Karpas-422 (cell line): ENCODE data around the gene CCDC180. TPM values are rescaled to one million over a fixed set of nuclear protein-coding genes. Genes with fewer than 3 reads are reported as not detected.
A peak's percentile ranks its signal among the peaks of the same experiment; 100 is the strongest.
"Not testable (repeated sequence)": the region's sequence is repeated elsewhere in the genome, so short reads cannot be mapped to it uniquely, and the experiment has no call there.

Experiments used
- DNase-seq: peaks from one replicate; pipeline ENCODE4 v3.0.0-alpha.2; 2015
- H2AFZ ChIP-seq: fragments of 200-600 bp; sonication (generic); 2 replicates; pipeline ENCODE4 v1.6.1; 2014; ENCODE audit warnings: antibody characterized with exemption, low read length, mixed read lengths
- H3K27ac ChIP-seq: fragments of 200-600 bp; sonication (generic); 2 replicates; pipeline ENCODE4 v1.5.1; 2014; ENCODE audit warnings: mild to moderate bottlenecking, low read length, moderate library complexity
- H3K27me3 ChIP-seq: fragments of 200-600 bp; sonication (generic); 2 replicates; pipeline ENCODE4 v1.6.1; 2014; ENCODE audit warnings: low read length, mixed read lengths
- H3K36me3 ChIP-seq: fragments of 200-600 bp; sonication (generic); 2 replicates; pipeline ENCODE4 v1.6.1; 2014; ENCODE audit warnings: low read length, mixed read lengths; ENCODE audit not compliant: insufficient read depth
- H3K4me1 ChIP-seq: fragments of 200-600 bp; sonication (generic); 2 replicates; pipeline ENCODE4 v1.6.1; 2014; ENCODE audit warnings: mild to moderate bottlenecking, low read length, mixed read lengths
- H3K4me2 ChIP-seq: fragments of 200-600 bp; sonication (generic); 2 replicates; pipeline ENCODE4 v1.6.1; 2014; ENCODE audit warnings: low read length, low read depth, mild to moderate bottlenecking; ENCODE audit not compliant: poor library complexity, severe bottlenecking
- H3K4me3 ChIP-seq: fragments of 200-600 bp; sonication (generic); 2 replicates; pipeline ENCODE4 v1.5.1; 2014; ENCODE audit warnings: mild to moderate bottlenecking, antibody characterized with exemption, low read length, mixed read lengths
- H3K79me2 ChIP-seq: fragments of 200-600 bp; sonication (generic); 2 replicates; pipeline ENCODE4 v1.6.1; 2014; ENCODE audit warnings: mild to moderate bottlenecking, low read length, mixed read lengths
- H3K9ac ChIP-seq: fragments of 200-600 bp; sonication (generic); 2 replicates; pipeline ENCODE4 v1.6.0; 2014; ENCODE audit warnings: low read length
- H3K9me2 ChIP-seq: fragments of 200-600 bp; sonication (generic), shearing (Covaris generic); replicated peaks from 2 replicates; pipeline ENCODE4 v1.6.0; 2014; ENCODE audit warnings: mild to moderate bottlenecking, low read length, moderate library complexity; ENCODE audit not compliant: insufficient read depth
- H3K9me3 ChIP-seq: fragments of 300-700, 200-600 bp; sonication (generic); 2 replicates; pipeline ENCODE4 v1.6.1; 2014; ENCODE audit warnings: low read length, mixed read lengths
- H4K20me1 ChIP-seq: fragments of 200-600 bp; sonication (generic); 2 replicates; pipeline ENCODE4 v1.6.1; 2014; ENCODE audit warnings: mild to moderate bottlenecking, antibody characterized with exemption, low read length, low read depth; ENCODE audit not compliant: insufficient read depth
- total RNA-seq: library from RNA; depleted of rRNA; stranded (reverse); fragments of >200 nt; shearing (Covaris generic); gene quantifications from 2 replicates; pipeline ENCODE4 v1.2.3, GENCODE V29; 2014; ENCODE audit warnings: low replicate concordance; rRNA removed

Gene CCDC180
- total RNA-seq, result 5.4 and 8.6 TPM in 2 replicates

DNA sequence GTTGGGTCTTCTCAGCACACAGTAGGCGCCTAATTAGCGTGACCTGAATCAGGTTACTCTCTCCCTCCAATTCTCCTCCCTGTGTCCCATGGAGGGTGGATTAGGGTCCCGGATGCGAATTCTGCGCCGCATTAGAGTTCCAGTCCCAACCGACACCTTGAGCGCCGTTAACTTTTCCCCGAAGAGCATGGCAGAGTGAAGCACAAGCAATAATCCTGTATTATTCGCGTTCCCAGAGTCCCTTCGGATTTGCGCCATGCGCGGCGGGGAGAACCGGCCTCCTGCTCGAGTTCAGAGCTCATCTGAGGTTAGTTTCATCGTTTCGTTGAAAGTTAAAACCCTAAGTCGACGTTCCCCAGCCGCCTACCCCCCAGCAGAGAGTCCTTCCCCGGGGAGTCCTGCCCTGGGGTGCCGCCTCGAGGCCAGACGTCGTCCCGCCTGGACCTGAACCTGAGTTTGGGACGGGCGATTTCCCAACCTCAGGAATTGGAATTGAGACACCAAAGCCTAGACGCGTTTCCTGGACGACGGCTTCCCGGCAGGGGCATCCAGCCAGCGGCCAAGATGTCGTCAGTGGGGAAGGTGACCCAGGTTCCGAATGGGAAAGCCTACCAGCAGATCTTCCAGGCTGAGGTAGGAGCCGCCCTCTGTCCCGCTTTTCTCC is at the start of gene CCDC180:
TSS of gene CCDC180 (plus strand) at position 160 of the 664 bp plus-strand sequence. CDS start at position 565, 405 bp downstream.
- Histone ChIP-seq H3K79me2 (no peaks in the 10 kb centered on the region), H4K20me1 (no peaks in the 10 kb centered on the region), H2AFZ (no peak within 1 kb of the TSS), H3K36me3 (no peaks in the 10 kb centered on the region), H3K27me3 (no peaks in the 10 kb centered on the region), H3K9me2 (no peaks in the 10 kb centered on the region), H3K9ac (no peak within 1 kb of the TSS), H3K4me2 (no peak within 1 kb of the TSS), H3K9me3 (no peaks in the 10 kb centered on the region), H3K4me1 (peaks cover 5% of the 10 kb centered on the region), H3K4me3 (no peak within 1 kb of the TSS), H3K27ac (no peak within 1 kb of the TSS)
- no peak for DNase-seq

DNA sequence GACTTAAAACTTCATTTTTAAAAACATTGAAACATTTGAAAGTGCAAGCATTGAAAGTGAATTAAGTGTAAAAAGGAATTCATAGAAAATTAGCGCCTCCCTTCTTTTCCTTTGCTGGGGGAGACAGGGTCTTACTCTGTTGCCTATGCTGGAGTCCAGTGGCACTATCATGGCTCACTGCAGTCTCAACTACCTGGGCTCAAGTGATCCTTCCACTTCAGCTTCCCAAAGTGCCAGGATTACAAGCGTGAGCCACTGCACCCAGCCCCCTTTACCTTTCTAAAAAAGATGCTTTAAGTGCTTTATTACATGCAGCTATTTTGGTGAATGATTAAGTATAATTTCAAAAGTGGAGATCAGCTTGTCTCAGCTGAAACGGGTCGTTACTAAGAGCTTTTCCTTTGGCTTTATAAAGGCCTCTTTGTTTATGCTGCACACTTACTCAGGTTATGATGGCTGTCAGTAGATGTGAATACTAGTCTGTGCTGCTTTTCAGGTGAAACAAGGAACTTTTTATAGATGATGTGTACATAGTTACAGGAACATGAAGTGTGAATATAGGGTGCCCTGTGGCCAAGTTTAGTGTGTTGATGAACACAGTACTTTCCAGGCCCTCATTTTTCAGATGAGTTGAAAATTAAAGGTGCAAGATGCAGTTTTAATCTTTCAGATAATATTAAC is 47.5 kb upstream of the CCDC180 start:
- H3K9ac ChIP-seq, H3K9me3 ChIP-seq, H3K4me1 ChIP-seq, H3K27me3 ChIP-seq, H4K20me1 ChIP-seq, H3K4me3 ChIP-seq, H3K9me2 ChIP-seq, H3K36me3 ChIP-seq, H3K79me2 ChIP-seq, H3K4me2 ChIP-seq, H3K27ac ChIP-seq, H2AFZ ChIP-seq: not testable (repeated sequence)
- DNase-seq, result peak; percentile 19

DNA sequence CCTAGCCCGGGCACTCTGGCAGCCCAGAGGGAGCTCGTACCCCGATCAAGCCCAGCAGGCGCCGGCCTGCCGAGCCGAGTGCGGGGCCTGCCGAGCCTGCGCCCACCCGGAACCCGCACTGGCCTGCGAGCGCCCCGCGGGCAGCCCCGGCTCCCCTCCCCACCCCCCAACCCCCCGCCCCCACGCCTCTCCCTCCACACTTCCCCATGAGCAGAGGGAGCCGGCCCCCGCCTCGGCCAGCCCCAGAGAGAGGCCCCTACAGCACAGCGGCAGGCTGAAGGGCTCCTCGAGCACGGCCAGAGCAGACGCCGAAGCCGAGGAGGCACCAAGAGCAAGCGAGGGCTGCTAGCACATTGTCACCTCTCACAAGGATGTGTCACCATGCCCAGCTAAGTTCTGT is 36.2 kb upstream of the CCDC180 start:
- Histone ChIP-seq H3K9ac (no peak overlapping the region), H3K27me3 (no peaks in the 10 kb centered on the region), H3K9me3 (no peaks in the 10 kb centered on the region), H3K4me2 (no peak overlapping the region), H3K9me2 (no peaks in the 10 kb centered on the region), H3K79me2 (no peaks in the 10 kb centered on the region), H3K27ac (no peak overlapping the region), H3K4me3 (no peak overlapping the region), H4K20me1 (no peaks in the 10 kb centered on the region), H3K4me1 (no peaks in the 10 kb centered on the region), H3K36me3 (no peaks in the 10 kb centered on the region), H2AFZ (no peak overlapping the region)
- DNase-seq, result no peak

DNA sequence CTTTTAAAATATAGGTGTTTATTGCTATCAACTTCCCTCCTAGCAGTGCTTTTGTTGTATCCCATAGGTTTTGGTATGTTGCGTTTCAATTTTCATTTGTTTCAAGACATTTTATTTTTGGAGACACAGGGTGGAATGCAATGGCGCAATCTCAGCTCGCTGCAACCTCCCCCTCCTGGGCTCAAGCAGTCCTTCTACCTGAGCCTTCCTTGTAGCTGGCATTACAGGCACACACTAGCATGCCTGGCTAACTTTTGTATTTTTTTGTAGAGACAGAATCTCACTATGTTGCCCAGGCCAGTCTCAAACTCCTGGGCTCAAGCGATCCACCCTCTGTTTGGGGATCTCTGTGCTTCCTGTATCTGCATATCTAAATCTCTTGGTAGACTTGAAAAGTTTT is 35.4 kb upstream of the CCDC180 start:
- Histone ChIP-seq H3K79me2 (no peaks in the 10 kb centered on the region), H3K9ac (no peak overlapping the region), H4K20me1 (no peaks in the 10 kb centered on the region), H3K27ac (no peak overlapping the region), H3K9me2 (no peaks in the 10 kb centered on the region), H3K27me3 (no peaks in the 10 kb centered on the region), H3K4me3 (no peak overlapping the region), H2AFZ (no peak overlapping the region), H3K4me2 (no peak overlapping the region), H3K36me3 (no peaks in the 10 kb centered on the region), H3K4me1 (no peaks in the 10 kb centered on the region), H3K9me3 (no peaks in the 10 kb centered on the region)
- DNase-seq, result no peak

DNA sequence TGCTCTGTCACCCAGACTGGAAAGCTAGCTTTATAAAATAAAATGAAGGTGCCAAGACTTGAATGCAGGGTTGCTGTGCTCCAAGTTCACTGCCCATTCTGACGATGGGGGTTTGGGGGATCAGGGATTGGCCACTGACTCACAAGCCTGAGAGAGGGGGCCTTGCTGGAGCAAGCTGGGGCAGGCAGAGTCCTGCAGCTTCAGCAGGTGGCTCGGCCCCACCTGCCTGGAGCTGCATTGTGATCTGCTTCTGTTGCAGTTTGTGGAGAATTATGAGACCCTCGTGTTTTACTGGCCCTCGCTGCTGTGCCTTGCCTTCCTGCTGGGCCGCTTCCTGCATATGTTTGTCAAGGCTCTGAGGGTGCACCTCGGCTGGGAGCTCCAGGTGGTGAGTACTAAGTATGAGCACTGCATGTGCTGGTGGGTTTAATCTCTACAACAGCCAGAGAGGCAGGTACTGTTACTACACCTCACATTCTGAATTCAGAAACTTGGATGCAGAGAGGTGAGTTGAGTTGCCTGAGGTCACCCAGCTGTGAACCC is 31.1 kb upstream of the CCDC180 start:
- H2AFZ ChIP-seq, result no peak overlapping the region
- H3K4me3 ChIP-seq, result no peak overlapping the region
- 0 out of 2 replicates have a peak, but pooled peaks cover 4% of the 10 kb centered on the region for H3K36me3 ChIP-seq
- no peaks in the 10 kb centered on the region for H3K9me3 ChIP-seq
- H3K27me3 ChIP-seq, result no peaks in the 10 kb centered on the region
- H3K9ac ChIP-seq, result no peak overlapping the region
- H3K79me2 ChIP-seq, result no peaks in the 10 kb centered on the region
- no peaks in the 10 kb centered on the region for H4K20me1 ChIP-seq
- no peaks in the 10 kb centered on the region for H3K9me2 ChIP-seq
- no peak overlapping the region for H3K4me2 ChIP-seq
- H3K4me1 ChIP-seq, result no peaks in the 10 kb centered on the region
- H3K27ac ChIP-seq, result no peak overlapping the region
- no peak for DNase-seq

DNA sequence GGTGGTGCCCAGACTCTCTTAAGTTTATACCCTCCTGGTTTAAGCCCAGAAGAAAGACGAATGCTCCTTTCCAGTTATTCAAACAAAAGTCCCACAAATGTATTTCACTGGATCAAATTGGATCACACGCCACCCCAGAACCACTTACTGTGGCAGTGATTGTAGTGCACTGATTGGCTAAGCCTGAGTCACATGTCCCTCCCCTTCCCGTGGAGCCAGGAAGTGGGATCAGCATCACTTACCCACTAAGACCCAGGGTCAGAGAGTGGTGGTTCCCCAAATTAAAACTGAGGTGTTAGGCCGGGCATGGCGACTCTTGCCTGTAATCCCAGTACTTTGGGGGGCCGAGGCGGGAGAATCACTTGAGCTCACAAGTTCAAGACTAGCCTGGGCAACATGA is 29.5 kb upstream of the CCDC180 start:
- no peak for DNase-seq
- no peaks in the 10 kb centered on the region for H3K79me2 ChIP-seq
- no peaks in the 10 kb centered on the region for H3K4me1 ChIP-seq
- H3K4me2 ChIP-seq, result no peak overlapping the region
- H3K36me3 ChIP-seq, result 0 out of 2 replicates have a peak, but pooled peaks cover 4% of the 10 kb centered on the region
- H3K27ac ChIP-seq, result no peak overlapping the region
- no peaks in the 10 kb centered on the region for H3K9me3 ChIP-seq
- no peaks in the 10 kb centered on the region for H3K9me2 ChIP-seq
- no peaks in the 10 kb centered on the region for H4K20me1 ChIP-seq
- no peak overlapping the region for H3K4me3 ChIP-seq
- H2AFZ ChIP-seq, result no peak overlapping the region
- H3K9ac ChIP-seq, result no peak overlapping the region
- no peaks in the 10 kb centered on the region for H3K27me3 ChIP-seq

DNA sequence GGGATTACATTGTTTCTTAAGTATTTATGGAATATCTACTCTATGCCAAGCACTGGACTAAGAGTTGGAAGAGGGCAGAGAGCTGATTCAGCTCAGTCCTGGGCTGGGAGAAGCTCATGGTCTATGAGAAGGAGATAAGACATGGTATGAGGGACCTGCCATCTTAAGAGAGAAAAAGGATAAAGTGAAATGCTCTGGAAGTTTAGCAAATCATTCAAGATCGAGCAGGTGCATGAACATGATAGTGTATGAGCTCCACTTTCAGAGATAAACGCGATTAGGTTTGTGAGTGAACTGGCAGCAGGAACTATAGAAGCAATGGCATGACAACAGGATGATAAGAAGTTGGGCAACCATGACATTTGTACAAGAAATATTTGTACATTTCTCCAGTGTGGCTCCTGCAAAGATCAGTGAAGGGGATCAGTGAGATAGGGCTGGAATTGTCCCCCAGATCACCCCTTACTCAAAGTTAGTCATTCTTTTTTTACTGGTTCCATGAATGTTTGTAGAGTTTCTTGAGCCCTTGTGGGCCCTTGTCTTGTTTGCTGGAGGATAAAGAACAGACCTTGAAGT is 26.6 kb upstream of the CCDC180 start:
- no peaks in the 10 kb centered on the region for H3K4me1 ChIP-seq
- no peaks in the 10 kb centered on the region for H3K27me3 ChIP-seq
- no peak overlapping the region for H2AFZ ChIP-seq
- DNase-seq, result no peak
- H4K20me1 ChIP-seq, result no peaks in the 10 kb centered on the region
- H3K4me2 ChIP-seq, result no peak overlapping the region
- H3K9ac ChIP-seq, result no peak overlapping the region
- no peak overlapping the region for H3K4me3 ChIP-seq
- H3K27ac ChIP-seq, result no peak overlapping the region
- H3K9me2 ChIP-seq, result no peaks in the 10 kb centered on the region
- H3K9me3 ChIP-seq, result peaks cover 8% of the 10 kb centered on the region; the same call in 1 of the 2 replicates
- H3K36me3 ChIP-seq, result peaks cover 19% of the 10 kb centered on the region; the same call in 1 of the 2 replicates
- no peaks in the 10 kb centered on the region for H3K79me2 ChIP-seq

DNA sequence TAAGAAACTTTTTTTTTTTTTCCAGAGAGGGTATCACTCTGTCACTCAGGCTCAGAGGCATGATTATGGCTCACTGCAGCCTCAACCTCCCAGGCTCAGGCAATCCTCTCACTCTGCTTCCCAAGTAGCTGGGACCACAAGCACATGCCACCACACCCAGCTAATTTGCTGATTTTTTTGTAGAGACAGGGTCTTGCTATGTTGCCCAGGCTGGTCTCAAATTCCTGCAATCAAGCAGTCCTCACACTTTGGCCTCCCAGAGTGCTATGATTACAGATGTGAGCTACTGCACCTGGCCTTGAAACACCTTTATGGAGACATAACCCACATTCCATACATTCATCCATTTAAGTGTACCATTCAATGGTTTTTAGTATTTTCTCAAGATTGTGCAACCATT is 23.7 kb upstream of the CCDC180 start:
- H2AFZ ChIP-seq, result no peak overlapping the region
- no peaks in the 10 kb centered on the region for H3K79me2 ChIP-seq
- H3K4me1 ChIP-seq, result no peaks in the 10 kb centered on the region
- no peak overlapping the region for H3K27ac ChIP-seq
- peaks cover 22% of the 10 kb centered on the region; the same call in 1 of the 2 replicates for H3K36me3 ChIP-seq
- no peak for DNase-seq
- H3K27me3 ChIP-seq, result no peaks in the 10 kb centered on the region
- no peaks in the 10 kb centered on the region for H3K9me2 ChIP-seq
- no peak overlapping the region for H3K4me3 ChIP-seq
- no peak overlapping the region for H3K9ac ChIP-seq
- H4K20me1 ChIP-seq, result no peaks in the 10 kb centered on the region
- H3K9me3 ChIP-seq, result peaks cover 8% of the 10 kb centered on the region; the same call in 1 of the 2 replicates
- no peak overlapping the region for H3K4me2 ChIP-seq
